ENCODE data around the gene SRRM1.
"Not testable (repeated sequence)": the region's sequence is repeated elsewhere in the genome, so short reads cannot be mapped to it uniquely, and the experiment has no call there.

SRRM1 gene

GRCh38 chr1:24694380-24694843, 51.3 kb downstream of the SRRM1 start:
- no peak for DNase-seq (ENCODE audit: low read depth in 3 of 3)

GRCh38 chr1:24695202-24695974, 52.3 kb downstream of the SRRM1 start:
- DNase-seq (ENCODE audit: low read depth in 3 of 3): no peak

GRCh38 chr1:24696041-24696755, 53.1 kb downstream of the SRRM1 start:
- DNase-seq (ENCODE audit: low read depth in 3 of 3): no peak

- no peak for DNase-seq (ENCODE audit: low read depth in 3 of 3)
These were observed 53.7 kb downstream of the SRRM1 start for GRCh38 chr1:24696756-24697330.

GRCh38 chr1:24697453-24698001, 54.4 kb downstream of the SRRM1 start:
- DNase-seq (ENCODE audit: low read depth in 3 of 3): not testable (repeated sequence)

- not testable (repeated sequence) for DNase-seq (ENCODE audit: low read depth in 3 of 3)
These were observed 55.2 kb downstream of the SRRM1 start for GRCh38 chr1:24698326-24698725.

GRCh38 chr1:24699628-24700027, 56.5 kb downstream of the SRRM1 start:
- no peak for DNase-seq (ENCODE audit: low read depth in 3 of 3)

GRCh38 chr1:24702511-24703293, 59.6 kb downstream of the SRRM1 start:
- no peak for DNase-seq (ENCODE audit: low read depth in 3 of 3)

GRCh38 chr1:24704411-24705259, 61.5 kb downstream of the SRRM1 start:
- DNase-seq (ENCODE audit: low read depth in 3 of 3): no peak

- no peak for DNase-seq (ENCODE audit: low read depth in 3 of 3)
These were observed 62.4 kb downstream of the SRRM1 start for GRCh38 chr1:24705260-24706073.

- not testable (repeated sequence) for DNase-seq (ENCODE audit: low read depth in 3 of 3)
These were observed 62.9 kb downstream of the SRRM1 start for GRCh38 chr1:24706074-24706389.

GRCh38 chr1:24707687-24708086, 64.6 kb downstream of the SRRM1 start:
- no peak for DNase-seq (ENCODE audit: low read depth in 3 of 3)

GRCh38 chr1:24708938-24709337, 65.8 kb downstream of the SRRM1 start:
- DNase-seq (ENCODE audit: low read depth in 3 of 3): no peak

- no peak for DNase-seq (ENCODE audit: low read depth in 3 of 3)
These were observed 66.8 kb downstream of the SRRM1 start for GRCh38 chr1:24709791-24710441.

- no peak for DNase-seq (ENCODE audit: low read depth in 3 of 3)
These were observed 68.2 kb downstream of the SRRM1 start for GRCh38 chr1:24711329-24711728.

GRCh38 chr1:24713176-24713575, 70.1 kb downstream of the SRRM1 start:
- no peak for DNase-seq (ENCODE audit: low read depth in 3 of 3)

GRCh38 chr1:24713736-24714135, 70.6 kb downstream of the SRRM1 start:
- DNase-seq (ENCODE audit: low read depth in 3 of 3): no peak

GRCh38 chr1:24714859-24715520, 71.9 kb downstream of the SRRM1 start:
- no peak for DNase-seq (ENCODE audit: low read depth in 3 of 3)

- no peak for DNase-seq (ENCODE audit: low read depth in 3 of 3)
These were observed 72.6 kb downstream of the SRRM1 start for GRCh38 chr1:24715658-24716057.

Data from stimulated activated CD4-positive, alpha-beta T cell treated with anti-CD3 and anti-CD28 coated beads, TNF-alpha, amount 100 ng/mL, for 4 hours (primary cell).